ENCODE results near the gene RDX.

RDX gene

DNA sequence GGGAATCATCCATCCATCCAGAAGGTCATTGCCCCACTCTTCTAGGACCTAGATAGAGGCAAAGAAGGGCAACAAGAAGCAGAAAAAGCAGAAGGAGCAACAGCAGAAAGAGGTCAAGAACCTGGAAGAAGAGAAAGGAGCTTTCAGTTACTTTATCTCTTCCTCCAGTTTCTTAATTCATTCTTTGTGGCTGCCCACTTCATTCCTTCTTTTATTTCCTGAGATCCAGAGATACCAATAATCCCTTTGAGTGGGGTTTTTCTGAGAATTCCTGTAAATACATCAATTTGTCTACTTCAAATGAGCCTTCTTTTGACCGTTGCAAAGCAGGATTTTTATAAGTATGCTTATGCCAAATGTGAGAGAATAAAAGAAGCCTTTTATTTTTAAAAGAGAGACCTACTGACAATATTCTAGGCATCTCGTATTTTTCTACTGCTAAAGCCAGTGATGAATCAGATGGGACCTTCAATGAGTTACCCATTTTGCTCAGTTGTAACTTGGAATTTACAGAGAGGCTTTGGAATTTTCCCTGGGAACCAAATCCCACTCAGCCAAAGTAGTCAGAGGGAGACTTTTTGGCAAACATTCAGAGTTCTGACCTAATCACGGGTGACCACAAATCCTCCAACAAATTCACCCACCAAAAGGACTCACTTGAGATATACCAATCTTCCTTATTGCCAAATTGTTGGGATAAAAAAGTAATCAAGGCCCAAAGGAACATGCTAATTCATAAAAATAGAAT, 148.3 kb downstream of the RDX start:
- Histone ChIP-seq H3K9me3 (ENCODE audit: control insufficient read depth, low read length) (no peaks in the 10 kb centered on the region), H3K4me2 (ENCODE audit: low read length, poor library complexity, severe bottlenecking) (no peak overlapping the region), H3K23ac (ENCODE audit: low read length in 2 of 2) (no peak overlapping the region), H2BK5ac (ENCODE audit: low read depth, low read length, poor library complexity, severe bottlenecking) (no peak overlapping the region), H3K79me1 (replicated peaks; ENCODE audit: low read length, poor library complexity, severe bottlenecking) (peaks cover 23% of the 10 kb centered on the region), H2BK12ac (ENCODE audit: low read length in 2 of 2) (no peak overlapping the region), H2BK120ac (ENCODE audit: low read depth, low read length) (no peak overlapping the region), H3K18ac (ENCODE audit: low read depth in 1 of 2, low read length in 2 of 2) (no peak overlapping the region), H3K4me1 (ENCODE audit: control insufficient read depth, insufficient read depth, low read depth, low read length) (no peaks in the 10 kb centered on the region), H2BK15ac (ENCODE audit: low read depth, poor library complexity, severe bottlenecking) (no peak overlapping the region), H2AK5ac (ENCODE audit: low read length, severe bottlenecking) (no peak overlapping the region), H3K4ac (ENCODE audit: low read depth in 1 of 2, low read length in 2 of 2) (no peak overlapping the region), H3K14ac (ENCODE audit: low read length in 2 of 2) (no peak overlapping the region), H4K8ac (ENCODE audit: low read length) (no peak overlapping the region), H3K27me3 (ENCODE audit: control insufficient read depth in 1 of 2, insufficient read depth in 1 of 2, low read length in 2 of 2) (no peaks in the 10 kb centered on the region), H3K4me3 (ENCODE audit: insufficient read depth in 1 of 2, low read depth in 1 of 2, low read length in 2 of 2) (no peak overlapping the region), H3K27ac (ENCODE audit: low read length, poor library complexity, severe bottlenecking) (peak overlapping the region; percentile 36), H3K9ac (ENCODE audit: low read length) (no peak overlapping the region), H2AFZ (ENCODE audit: low read depth, low read length) (no peak overlapping the region), H4K91ac (ENCODE audit: low read length) (no peak overlapping the region), H3K36me3 (ENCODE audit: control insufficient read depth in 1 of 2, insufficient read depth in 2 of 2, low read depth in 1 of 2, low read length in 2 of 2) (peaks cover 3 to 7% of the 10 kb centered on the region in 2 experiments)
- WGBS, result 100% methylated on average over 1 of the region's 3 CpGs
- DNase-seq, result peak; percentile 79

DNA sequence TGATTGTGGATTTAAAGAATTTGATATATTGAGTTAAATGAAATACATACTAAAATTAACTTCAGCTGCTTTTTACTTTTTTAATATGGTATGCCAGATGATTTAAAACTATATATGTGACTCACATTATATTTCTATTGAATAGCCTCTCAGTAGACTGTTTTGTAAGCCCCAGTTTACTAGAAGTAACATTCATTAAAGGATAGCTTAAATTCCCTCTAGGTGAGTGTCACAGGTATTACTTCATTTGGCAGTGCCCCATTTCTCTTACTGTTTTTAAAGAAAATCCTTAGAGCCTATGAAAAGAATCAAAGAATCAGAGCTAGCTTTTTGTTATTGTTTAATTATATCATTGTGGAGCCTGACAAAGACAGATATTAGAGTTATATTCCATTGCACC, 154.6 kb downstream of the RDX start:
- no peak overlapping the region for H2AFZ ChIP-seq (ENCODE audit: low read depth, low read length)
- no peak overlapping the region for H2AK5ac ChIP-seq (ENCODE audit: low read length, severe bottlenecking)
- peaks cover 4 to 14% of the 10 kb centered on the region in 2 experiments for H3K36me3 ChIP-seq (ENCODE audit: control insufficient read depth in 1 of 2, insufficient read depth in 2 of 2, low read depth in 1 of 2, low read length in 2 of 2)
- H3K18ac ChIP-seq (ENCODE audit: low read depth in 1 of 2, low read length in 2 of 2), result no peak overlapping the region
- no peak for DNase-seq
- no peaks in the 10 kb centered on the region for H3K9me3 ChIP-seq (ENCODE audit: control insufficient read depth, low read length)
- no peak overlapping the region for H3K14ac ChIP-seq (ENCODE audit: low read length in 2 of 2)
- H4K91ac ChIP-seq (ENCODE audit: low read length), result no peak overlapping the region
- H3K9ac ChIP-seq (ENCODE audit: low read length), result no peak overlapping the region
- H3K4me2 ChIP-seq (ENCODE audit: low read length, poor library complexity, severe bottlenecking), result no peak overlapping the region
- no peak overlapping the region for H2BK15ac ChIP-seq (ENCODE audit: low read depth, poor library complexity, severe bottlenecking)
- no peaks in the 10 kb centered on the region for H3K27me3 ChIP-seq (ENCODE audit: control insufficient read depth in 1 of 2, insufficient read depth in 1 of 2, low read length in 2 of 2)
- no peak overlapping the region for H3K23ac ChIP-seq (ENCODE audit: low read length in 2 of 2)
- H2BK12ac ChIP-seq (ENCODE audit: low read length in 2 of 2), result no peak overlapping the region
- no peak overlapping the region for H3K4ac ChIP-seq (ENCODE audit: low read depth in 1 of 2, low read length in 2 of 2)
- no peak overlapping the region for H3K4me3 ChIP-seq (ENCODE audit: insufficient read depth in 1 of 2, low read depth in 1 of 2, low read length in 2 of 2)
- H3K27ac ChIP-seq (ENCODE audit: low read length, poor library complexity, severe bottlenecking), result no peak overlapping the region
- H3K4me1 ChIP-seq (ENCODE audit: control insufficient read depth, insufficient read depth, low read depth, low read length), result no peaks in the 10 kb centered on the region
- no peak overlapping the region for H2BK5ac ChIP-seq (ENCODE audit: low read depth, low read length, poor library complexity, severe bottlenecking)
- peaks cover 13% of the 10 kb centered on the region for H3K79me1 ChIP-seq (replicated peaks; ENCODE audit: low read length, poor library complexity, severe bottlenecking)
- H2BK120ac ChIP-seq (ENCODE audit: low read depth, low read length), result no peak overlapping the region
- H4K8ac ChIP-seq (ENCODE audit: low read length), result no peak overlapping the region

DNA sequence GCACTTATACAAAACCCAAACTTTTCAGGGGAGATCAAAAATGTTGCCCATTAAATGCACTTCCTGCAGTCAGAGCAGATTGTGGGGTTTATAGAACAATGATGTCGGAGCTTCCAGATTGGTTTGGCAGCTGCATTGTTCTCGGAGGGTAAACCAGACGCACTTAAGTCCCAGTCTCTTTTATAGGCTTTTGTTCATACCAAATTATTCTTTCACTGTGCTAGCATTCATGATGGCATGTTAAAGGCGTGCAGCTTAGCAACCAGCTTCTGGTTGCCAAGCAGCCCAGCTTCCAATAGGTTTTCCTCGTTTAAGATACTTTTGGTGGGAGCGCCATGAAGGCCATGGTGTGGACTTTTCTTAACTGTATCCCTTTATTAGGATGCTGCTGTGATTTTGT, 162.3 kb downstream of the RDX start:
- no peak overlapping the region for H4K8ac ChIP-seq (ENCODE audit: low read length)
- H3K14ac ChIP-seq (ENCODE audit: low read length in 2 of 2), result no peak overlapping the region
- DNase-seq, result no peak
- peaks cover 15% of the 10 kb centered on the region for H3K79me1 ChIP-seq (replicated peaks; ENCODE audit: low read length, poor library complexity, severe bottlenecking)
- H3K23ac ChIP-seq (ENCODE audit: low read length in 2 of 2), result no peak overlapping the region
- H3K4me1 ChIP-seq (ENCODE audit: control insufficient read depth, insufficient read depth, low read depth, low read length), result no peaks in the 10 kb centered on the region
- H2AK5ac ChIP-seq (ENCODE audit: low read length, severe bottlenecking), result no peak overlapping the region
- H2BK12ac ChIP-seq (ENCODE audit: low read length in 2 of 2), result no peak overlapping the region
- no peak overlapping the region for H2AFZ ChIP-seq (ENCODE audit: low read depth, low read length)
- no peak overlapping the region for H4K91ac ChIP-seq (ENCODE audit: low read length)
- no peaks in the 10 kb centered on the region for H3K27me3 ChIP-seq (ENCODE audit: control insufficient read depth in 1 of 2, insufficient read depth in 1 of 2, low read length in 2 of 2)
- H3K18ac ChIP-seq (ENCODE audit: low read depth in 1 of 2, low read length in 2 of 2), result peak overlapping the region in 1 of 2 experiments; percentile 21
- H2BK120ac ChIP-seq (ENCODE audit: low read depth, low read length), result no peak overlapping the region
- WGBS, result 94% methylated on average over 6 of the region's 6 CpGs
- H3K9ac ChIP-seq (ENCODE audit: low read length), result no peak overlapping the region
- no peak overlapping the region for H3K27ac ChIP-seq (ENCODE audit: low read length, poor library complexity, severe bottlenecking)
- H2BK5ac ChIP-seq (ENCODE audit: low read depth, low read length, poor library complexity, severe bottlenecking), result no peak overlapping the region
- H3K36me3 ChIP-seq (ENCODE audit: control insufficient read depth in 1 of 2, insufficient read depth in 2 of 2, low read depth in 1 of 2, low read length in 2 of 2), result peaks cover 0 to 12% of the 10 kb centered on the region in 2 experiments
- H3K4me3 ChIP-seq (ENCODE audit: insufficient read depth in 1 of 2, low read depth in 1 of 2, low read length in 2 of 2), result no peak overlapping the region
- H2BK15ac ChIP-seq (ENCODE audit: low read depth, poor library complexity, severe bottlenecking), result no peak overlapping the region
- no peaks in the 10 kb centered on the region for H3K9me3 ChIP-seq (ENCODE audit: control insufficient read depth, low read length)
- no peak overlapping the region for H3K4ac ChIP-seq (ENCODE audit: low read depth in 1 of 2, low read length in 2 of 2)
- H3K4me2 ChIP-seq (ENCODE audit: low read length, poor library complexity, severe bottlenecking), result no peak overlapping the region

DNA sequence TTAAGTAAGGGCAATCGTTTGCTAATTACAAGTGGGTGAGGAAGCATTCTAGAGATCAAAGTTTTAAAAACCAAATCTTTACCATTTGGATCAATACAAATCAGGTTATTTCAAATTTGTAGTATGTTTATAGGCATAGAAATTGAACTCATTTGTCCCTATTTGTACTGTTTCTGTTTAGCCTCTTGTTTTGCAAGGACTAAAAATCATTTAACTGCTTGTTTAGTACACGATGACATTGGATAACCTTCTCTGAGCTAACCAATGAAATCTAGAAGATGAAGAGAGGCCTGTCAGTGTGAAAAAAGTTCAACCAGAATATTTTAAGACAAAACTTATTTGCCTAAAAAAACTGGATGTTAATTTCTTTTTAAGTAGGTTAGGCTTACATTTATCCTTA, 163.3 kb downstream of the RDX start:
- Histone ChIP-seq H3K36me3 (ENCODE audit: control insufficient read depth in 1 of 2, insufficient read depth in 2 of 2, low read depth in 1 of 2, low read length in 2 of 2) (peaks cover 0 to 12% of the 10 kb centered on the region in 2 experiments), H4K8ac (ENCODE audit: low read length) (no peak overlapping the region), H3K4me1 (ENCODE audit: control insufficient read depth, insufficient read depth, low read depth, low read length) (no peaks in the 10 kb centered on the region), H3K9me3 (ENCODE audit: control insufficient read depth, low read length) (no peaks in the 10 kb centered on the region), H4K91ac (ENCODE audit: low read length) (no peak overlapping the region), H3K27ac (ENCODE audit: low read length, poor library complexity, severe bottlenecking) (no peak overlapping the region), H2BK15ac (ENCODE audit: low read depth, poor library complexity, severe bottlenecking) (no peak overlapping the region), H3K23ac (ENCODE audit: low read length in 2 of 2) (no peak overlapping the region), H3K27me3 (ENCODE audit: control insufficient read depth in 1 of 2, insufficient read depth in 1 of 2, low read length in 2 of 2) (no peaks in the 10 kb centered on the region), H2BK12ac (ENCODE audit: low read length in 2 of 2) (no peak overlapping the region), H2BK5ac (ENCODE audit: low read depth, low read length, poor library complexity, severe bottlenecking) (no peak overlapping the region), H2BK120ac (ENCODE audit: low read depth, low read length) (no peak overlapping the region), H3K4me2 (ENCODE audit: low read length, poor library complexity, severe bottlenecking) (no peak overlapping the region), H2AK5ac (ENCODE audit: low read length, severe bottlenecking) (no peak overlapping the region), H3K14ac (ENCODE audit: low read length in 2 of 2) (no peak overlapping the region), H3K79me1 (replicated peaks; ENCODE audit: low read length, poor library complexity, severe bottlenecking) (peaks cover 15% of the 10 kb centered on the region), H3K18ac (ENCODE audit: low read depth in 1 of 2, low read length in 2 of 2) (no peak overlapping the region), H3K4ac (ENCODE audit: low read depth in 1 of 2, low read length in 2 of 2) (no peak overlapping the region), H3K9ac (ENCODE audit: low read length) (no peak overlapping the region), H2AFZ (ENCODE audit: low read depth, low read length) (no peak overlapping the region), H3K4me3 (ENCODE audit: insufficient read depth in 1 of 2, low read depth in 1 of 2, low read length in 2 of 2) (no peak overlapping the region)
- DNase-seq, result no peak
- WGBS, result no CpG with 5 or more reads among the region's 2 CpGs
